G401 (cell line): Measurements from ENCODE around the gene PDSS2. TPM values are rescaled to one million over a fixed set of nuclear protein-coding genes. Genes with fewer than 3 reads are reported as not detected.
A peak's percentile ranks its signal among the peaks of the same experiment; 100 is the strongest.
"Not testable (repeated sequence)": the region's sequence is repeated elsewhere in the genome, so short reads cannot be mapped to it uniquely, and the experiment has no call there.

ENCODE experiments used
- DNase-seq: peaks from one replicate; pipeline ENCODE4 v3.0.0-alpha.2; 2015; ENCODE audit warnings: low spot score
- in situ Hi-C: cut with HindIII; loops from 2 replicates; pipeline ENCODE4 v1.10.0; 2016; ENCODE audit warnings: low sequenced_read_pairs, mixed read lengths
- total RNA-seq: library from RNA; depleted of rRNA; stranded (reverse); fragments of >200 nt; shearing (Covaris generic); gene quantifications from 2 replicates; pipeline ENCODE4 v1.2.3, GENCODE V29; 2014

The PDSS2 gene
- total RNA-seq, 1 experiment from 2014 or later = 17.5 TPM

DNA sequence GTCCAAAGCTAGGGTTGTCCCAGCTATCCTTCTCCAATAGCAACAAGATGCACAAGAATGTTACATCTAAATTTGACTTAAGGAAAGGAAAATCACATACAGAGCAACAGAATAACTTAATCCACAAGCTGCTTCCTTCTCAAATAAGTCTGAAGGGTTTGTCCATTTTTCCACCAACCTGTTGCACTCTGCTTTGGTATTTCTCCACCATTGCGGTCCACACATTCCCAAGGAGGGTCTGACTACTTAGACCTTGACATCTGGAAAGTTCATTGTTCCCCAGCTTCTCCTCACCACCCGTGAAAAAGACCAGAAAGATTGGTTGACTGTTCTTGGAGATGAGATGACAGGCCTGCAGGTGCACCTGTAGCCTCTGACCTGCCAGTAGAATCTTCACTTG, 72.5 kb downstream of the PDSS2 start:
- no peak for DNase-seq
- in situ Hi-C loops = no loop called here

GRCh38 chr6:107386340-107386739, 73.0 kb downstream of the PDSS2 start:
- in situ Hi-C loops = no loop called here
- no peak for DNase-seq

GRCh38 chr6:107383705-107384104, 75.7 kb downstream of the PDSS2 start:
- in situ Hi-C loops = no loop called here
- DNase-seq = no peak

DNA sequence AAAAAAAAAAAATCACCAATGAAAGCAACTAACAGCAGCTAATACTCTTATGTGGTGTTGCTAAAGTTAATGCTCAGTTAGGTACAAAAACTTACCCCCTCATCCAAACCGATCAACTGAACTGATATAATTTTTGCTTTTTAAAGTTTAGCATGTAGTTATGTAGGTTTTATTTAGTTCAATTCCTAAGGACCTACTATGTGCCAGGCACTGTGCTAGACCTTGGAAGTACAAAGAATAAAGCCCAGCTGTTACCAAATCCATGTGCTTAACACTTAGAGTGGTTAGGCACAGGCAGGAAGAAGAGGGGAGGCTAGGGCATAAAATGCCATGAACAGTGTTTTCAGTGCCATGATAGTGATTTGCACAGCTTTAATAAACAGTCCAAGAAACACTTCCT, 85.1 kb downstream of the PDSS2 start:
- in situ Hi-C loops = no loop called here
- DNase-seq = no peak

DNA sequence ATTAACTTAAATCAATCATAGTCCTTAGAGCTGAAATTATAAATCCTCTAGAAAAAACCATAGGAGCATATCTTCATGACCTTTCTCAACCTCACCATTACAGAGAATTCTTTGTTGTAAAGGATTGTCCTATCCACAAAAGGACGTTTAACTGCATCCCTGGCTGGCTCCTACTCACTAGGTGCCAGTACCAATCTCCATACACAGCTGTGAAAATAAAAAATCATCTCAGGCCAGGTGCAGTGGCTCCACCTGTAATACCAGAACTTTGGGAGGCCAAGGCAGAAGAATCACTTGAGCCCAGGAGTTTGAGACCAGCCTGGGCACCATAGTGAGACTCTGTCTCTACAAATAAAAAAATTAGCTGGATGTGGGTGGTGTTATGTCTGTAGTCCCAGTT, 89.9 kb downstream of the PDSS2 start:
- DNase-seq = no peak
- in situ Hi-C loops = no loop called here

DNA sequence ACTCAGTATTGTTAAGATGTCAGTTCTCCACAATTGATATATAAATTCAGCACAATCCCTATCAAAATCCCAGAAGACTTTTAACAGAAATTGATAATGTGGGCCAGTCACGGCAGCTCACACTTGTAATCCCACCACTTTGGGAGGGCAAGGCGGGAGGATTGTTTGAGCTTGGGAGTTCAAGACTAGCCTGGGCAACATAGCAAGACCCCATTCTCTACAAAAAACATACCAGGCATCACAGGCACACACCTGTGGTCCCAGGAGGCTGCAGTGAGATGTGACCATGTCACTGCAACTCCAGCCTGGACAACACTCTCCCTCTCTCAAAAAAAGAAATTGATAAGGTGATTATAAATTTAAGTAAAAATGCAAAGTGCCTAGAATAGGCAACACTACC, 90.9 kb downstream of the PDSS2 start:
- no peak for DNase-seq
- in situ Hi-C loops = no loop called here

DNA sequence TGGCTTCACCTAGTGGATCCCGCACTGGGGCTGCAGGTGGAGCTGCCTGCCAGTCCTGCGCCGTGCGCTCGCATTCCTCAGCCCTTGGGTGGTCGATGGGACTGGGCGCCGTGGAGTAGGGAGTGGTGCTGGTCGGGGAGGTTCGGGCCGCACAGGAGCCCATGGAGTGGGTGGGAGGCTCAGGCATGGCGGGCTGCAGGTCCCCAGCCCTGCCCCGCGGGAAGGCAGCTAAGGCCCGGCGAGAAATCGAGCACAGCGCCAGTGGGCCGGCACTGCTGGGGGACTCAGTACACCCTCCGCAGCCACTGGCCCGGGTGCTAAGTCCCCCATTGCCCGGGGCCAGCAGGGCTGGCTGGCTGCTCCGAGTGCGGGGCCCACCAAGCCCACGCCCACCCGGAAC, 95.2 kb downstream of the PDSS2 start:
- DNase-seq, in situ Hi-C loops: not testable (repeated sequence)

DNA sequence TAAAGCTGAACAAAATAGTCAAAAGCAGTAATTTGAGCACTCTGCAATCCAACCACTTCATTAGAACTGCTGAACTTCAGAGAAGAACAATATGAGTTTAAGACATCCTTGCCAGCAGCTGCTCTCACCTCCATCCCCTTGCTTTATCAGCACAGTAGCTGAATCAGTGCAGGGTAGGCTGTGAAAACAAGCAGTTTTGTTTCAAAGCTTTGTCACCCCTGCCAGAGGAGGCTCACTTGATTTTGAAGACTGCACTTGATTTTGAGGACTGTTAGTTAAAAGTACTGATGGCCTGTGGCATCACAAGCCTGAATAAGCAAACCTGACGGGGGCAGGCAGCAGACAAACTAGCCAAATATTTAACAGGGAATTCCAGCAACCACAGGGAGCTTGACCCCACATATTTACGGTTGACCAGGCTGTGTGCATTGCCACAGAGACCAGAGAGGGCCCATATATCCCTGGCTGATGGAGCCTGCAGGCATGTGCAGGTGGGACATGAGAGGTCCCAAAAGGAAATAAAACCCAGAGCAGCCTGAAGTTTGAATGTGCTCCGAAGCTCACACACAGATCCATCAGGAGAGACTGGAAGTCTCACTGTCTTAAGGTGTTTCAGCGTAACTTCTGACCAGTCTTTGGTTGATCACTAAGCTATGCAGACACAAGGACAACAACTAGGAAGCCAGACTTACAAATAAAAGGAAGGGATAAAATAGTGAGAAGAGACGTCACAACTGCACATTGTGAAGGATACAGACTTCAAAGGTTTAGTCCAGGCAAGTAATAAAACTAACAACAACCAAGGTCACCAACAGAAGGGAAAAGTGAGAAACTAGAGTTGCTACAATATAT, 97.4 kb downstream of the PDSS2 start:
- DNase-seq = no peak

DNA sequence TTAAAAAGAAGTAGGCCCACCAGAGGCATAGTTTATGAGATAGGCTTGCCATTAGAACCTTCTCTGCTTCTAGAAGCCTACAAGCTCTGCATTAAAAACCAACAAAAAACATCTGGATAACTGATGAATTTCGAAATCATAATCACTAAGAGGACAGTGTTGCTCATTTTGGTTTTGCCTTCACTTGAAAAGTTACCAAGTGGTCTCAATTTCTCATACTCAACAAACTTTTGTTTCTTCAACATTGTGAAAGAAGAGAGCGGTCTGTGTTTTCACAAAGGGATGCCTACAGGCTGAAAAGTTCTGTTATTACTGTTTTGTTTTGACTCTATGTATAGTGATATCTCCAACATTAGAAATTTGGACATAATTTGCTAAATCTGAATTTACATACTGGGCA, 98.9 kb downstream of the PDSS2 start:
- in situ Hi-C loops = no loop called here
- DNase-seq = no peak

More for the DNA sequence above, 97.4 kb downstream of the PDSS2 start:
- in situ Hi-C loops = no loop called here

DNA sequence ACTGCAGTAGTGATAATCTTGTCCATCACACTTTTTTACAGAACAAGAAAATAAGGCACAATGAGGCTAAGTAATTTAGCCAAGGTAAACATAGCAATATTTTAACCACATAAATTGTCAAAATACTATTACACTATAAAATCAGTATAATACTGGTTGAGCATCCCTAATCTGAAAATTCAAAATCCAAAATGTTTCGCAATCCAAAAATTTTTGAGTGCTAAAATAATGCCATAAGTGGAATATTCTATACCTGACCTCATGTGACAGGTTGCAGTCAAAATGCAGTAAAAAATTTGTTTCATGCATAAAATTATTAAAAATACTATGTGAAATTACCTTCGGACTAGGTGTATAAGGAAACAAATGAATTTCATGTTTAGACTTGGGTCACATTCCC, 101.5 kb downstream of the PDSS2 start:
- DNase-seq = no peak
- in situ Hi-C loops = no loop called here

DNA sequence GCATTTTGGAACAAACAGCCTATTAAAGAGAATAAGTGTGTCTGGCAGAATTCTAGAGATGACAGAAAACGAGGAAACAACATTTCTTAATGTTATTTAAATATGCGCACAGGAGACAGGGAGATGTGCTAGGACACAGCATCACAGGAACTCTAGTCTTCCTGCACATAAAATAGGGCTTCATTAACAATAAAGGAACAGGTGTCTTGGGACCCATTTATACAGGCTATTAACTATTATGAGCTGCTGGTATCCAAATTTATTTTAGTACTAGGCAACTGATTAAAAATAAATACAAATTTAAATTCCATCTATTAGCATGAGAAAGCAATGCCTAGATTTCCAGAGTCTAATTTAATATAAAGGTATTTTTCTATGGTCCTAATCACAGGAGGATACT, 102.3 kb downstream of the PDSS2 start:
- no peak for DNase-seq
- in situ Hi-C loops = no loop called here

DNA sequence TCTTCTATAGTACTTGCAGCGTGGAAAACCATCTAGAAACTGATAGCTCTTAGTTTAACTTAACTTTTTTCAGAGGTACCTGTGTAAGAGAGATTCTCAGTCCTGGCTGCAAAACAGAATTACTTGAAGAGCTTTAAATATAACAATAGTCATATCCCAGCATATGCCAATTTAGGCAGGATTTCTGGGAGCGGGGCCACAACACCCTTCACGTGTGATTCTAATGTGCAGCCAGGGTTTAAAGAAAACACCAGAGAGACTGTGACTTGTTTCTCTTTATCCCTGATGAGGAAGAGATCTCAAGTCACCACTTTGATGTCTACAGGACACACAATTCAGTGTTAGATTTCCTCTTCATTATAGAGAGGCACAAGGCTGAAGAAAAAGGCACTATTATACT, 103.7 kb downstream of the PDSS2 start:
- no peak for DNase-seq
- in situ Hi-C loops = no loop called here

- in situ Hi-C loops = no loop called here
Measured at GRCh38 chr6:107354451-107354850, 104.9 kb downstream of the PDSS2 start.

GRCh38 chr6:107353773-107354382, 105.5 kb downstream of the PDSS2 start:
- in situ Hi-C loops = no loop called here
- peak; percentile 23 for DNase-seq

More at GRCh38 chr6:107354451-107354850, 104.9 kb downstream of the PDSS2 start:
- DNase-seq = peak; percentile 12

DNA sequence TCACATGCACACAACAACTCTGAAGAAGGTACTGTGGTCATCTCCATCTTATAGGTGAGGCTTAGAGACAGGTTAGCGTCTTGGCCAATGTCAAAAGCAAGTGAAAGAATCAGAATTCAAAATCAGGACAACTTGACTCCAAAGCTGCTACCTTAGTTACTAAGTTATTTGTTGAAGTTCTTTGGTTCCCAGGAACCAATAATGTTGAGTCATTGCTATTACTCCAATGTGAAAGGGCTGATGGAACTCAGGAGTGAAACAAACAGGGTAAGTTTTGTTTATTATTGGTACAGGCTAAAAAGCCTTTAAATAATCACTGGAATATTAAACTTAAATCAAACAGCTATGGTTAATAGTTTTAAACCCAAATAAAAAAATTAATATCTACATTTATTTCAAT, 111.1 kb downstream of the PDSS2 start:
- in situ Hi-C loops = no loop called here

DNA sequence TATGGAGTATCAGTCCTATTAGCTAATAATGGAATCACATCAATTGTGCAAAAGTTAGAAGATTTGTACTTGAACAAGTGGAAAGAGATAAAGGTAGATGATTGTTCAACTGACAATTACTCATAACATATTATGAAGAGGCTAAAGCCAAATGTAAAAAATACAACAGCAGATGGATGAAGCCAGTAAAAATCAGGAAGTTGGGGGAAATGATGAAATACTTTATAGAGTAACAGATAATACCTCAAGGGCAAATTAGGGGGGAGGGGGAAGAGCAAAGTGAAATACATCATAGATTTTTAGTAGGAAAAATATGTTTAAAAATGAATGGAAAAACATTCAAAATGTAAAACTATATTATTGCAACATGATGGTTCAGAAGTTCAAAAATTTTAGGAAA, 114.0 kb downstream of the PDSS2 start:
- no peak for DNase-seq
- in situ Hi-C loops = no loop called here

More for the DNA sequence above, 111.1 kb downstream of the PDSS2 start:
- no peak for DNase-seq

DNA sequence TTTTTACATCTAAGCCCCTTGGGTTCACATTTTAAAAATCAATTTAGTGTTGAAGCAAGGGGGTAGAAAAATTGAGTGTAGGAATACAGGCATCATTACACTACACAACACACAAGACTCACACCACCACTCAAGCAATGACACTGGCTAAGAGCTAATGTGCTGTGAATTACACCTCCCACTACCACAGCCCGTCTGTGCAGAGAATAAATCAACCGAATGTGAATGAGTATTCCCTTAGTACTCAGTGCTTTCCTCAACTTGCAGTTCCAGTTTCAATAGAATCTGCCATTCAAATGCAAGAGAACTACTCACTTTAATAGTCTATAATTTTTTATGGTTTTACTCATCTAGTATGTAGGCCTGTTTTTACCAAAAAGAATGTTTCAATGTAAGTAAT, 114.4 kb downstream of the PDSS2 start:
- no peak for DNase-seq
- in situ Hi-C loops = no loop called here

DNA sequence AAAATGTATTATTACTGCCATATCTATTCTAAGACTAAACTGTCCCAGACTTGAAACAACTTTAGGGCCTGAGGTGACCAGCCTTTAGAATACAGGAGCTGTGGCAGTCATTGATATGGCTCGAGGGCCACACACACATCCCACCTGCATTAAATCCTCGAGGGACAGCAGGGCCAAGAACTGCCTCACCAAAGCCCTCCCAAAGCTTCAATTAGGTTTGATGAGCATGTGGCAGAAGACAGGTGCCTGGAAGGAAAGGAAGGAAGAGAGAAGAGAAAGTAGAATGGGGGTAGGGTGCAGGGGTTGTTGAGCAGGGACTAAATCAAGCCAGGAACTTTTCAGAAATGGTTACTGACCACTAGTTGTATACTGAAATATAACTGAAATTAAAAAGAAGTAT, 115.0 kb downstream of the PDSS2 start:
- in situ Hi-C loops = no loop called here
- no peak for DNase-seq

DNA sequence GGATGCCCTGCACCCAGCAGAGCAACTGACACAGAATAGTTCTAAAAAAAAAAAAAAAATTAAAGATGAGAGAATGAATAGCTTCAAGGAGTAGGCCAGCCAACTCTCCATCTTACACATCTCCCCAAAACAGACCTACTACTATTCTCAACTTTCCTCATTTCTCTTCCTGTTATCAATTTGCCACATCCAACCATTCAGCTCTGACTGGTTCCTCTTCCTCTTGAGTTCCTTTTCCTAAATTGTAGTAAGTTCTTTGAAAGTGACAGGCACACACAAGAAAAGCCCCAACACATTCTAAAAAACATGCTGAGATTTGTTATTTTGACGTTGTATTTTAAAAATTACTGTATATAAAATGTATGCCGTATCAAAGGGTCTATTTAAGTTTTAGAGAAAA, 117.2 kb downstream of the PDSS2 start:
- no peak for DNase-seq
- in situ Hi-C loops = no loop called here

DNA sequence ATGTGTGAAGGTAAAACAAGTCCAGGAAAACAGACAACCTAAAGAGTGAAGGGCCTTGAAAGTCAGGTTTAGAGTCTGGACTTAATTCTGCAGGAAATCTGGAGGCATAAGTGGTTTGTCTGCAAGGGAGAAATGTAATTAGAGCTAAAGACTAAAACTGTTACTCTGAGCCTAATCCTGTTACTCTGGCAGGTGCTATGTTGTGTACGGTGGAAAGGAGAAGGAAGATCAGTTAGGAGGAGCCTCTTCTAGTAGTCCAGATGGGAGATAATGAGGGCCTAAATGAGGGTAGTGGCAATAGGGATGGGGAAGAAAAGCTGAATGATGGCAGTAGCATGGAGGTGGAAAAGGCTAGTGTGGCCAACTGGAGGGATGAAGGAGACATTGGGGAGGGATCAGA, 118.5 kb downstream of the PDSS2 start:
- in situ Hi-C loops = no loop called here
- DNase-seq = no peak
